ENCODE results near the gene TGM6. TPM values are rescaled to one million over a fixed set of nuclear protein-coding genes. Genes with fewer than 3 reads are reported as not detected.

TGM6 gene
- polyA plus RNA-seq, 1 donor (not counting 4 experiments of a cell fraction or from before 2014, with no cell fraction given), result not detected

DNA sequence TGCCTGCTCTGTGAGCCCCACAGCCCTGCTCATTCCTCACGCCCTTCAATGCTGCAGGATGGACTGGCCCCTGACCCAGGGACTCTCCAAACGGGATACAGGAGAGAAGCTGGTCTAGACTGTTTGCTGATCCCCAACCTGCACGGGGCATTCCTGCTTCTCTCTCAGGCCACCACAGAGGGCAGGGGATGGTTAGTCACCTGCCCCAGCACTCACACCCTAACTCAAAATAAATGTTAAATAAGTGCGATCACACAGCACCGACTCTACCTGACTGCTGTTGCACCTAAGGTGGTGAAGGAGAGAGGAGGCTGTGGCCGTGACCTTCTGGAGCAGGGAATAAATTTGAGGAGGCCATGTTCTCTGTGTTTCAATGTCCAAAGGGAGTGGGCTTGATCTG, 39.9 kb upstream of the TGM6 start:
- no peak overlapping the region for H3K27ac ChIP-seq (ENCODE audit: control insufficient read depth, insufficient read depth, low read length)
- no peak for DNase-seq (ENCODE audit: low read depth, low spot score)
- FAIRE-seq, result no peak
- no peaks in the 10 kb centered on the region for H4K20me1 ChIP-seq (ENCODE audit: control insufficient read depth, extremely low read depth, insufficient read depth, low read length)
- H3K4me3 ChIP-seq (ENCODE audit: control insufficient read depth in 2 of 3, extremely low read depth in 1 of 3, insufficient read depth in 2 of 3, low read depth in 1 of 3, low read length in 3 of 3), result no peak overlapping the region
- no peak for TF ChIP-seq EZH2 (IDR thresholded peaks at IDR 0.05; ENCODE audit: low read length)
- TF ChIP-seq, protein P1, sequence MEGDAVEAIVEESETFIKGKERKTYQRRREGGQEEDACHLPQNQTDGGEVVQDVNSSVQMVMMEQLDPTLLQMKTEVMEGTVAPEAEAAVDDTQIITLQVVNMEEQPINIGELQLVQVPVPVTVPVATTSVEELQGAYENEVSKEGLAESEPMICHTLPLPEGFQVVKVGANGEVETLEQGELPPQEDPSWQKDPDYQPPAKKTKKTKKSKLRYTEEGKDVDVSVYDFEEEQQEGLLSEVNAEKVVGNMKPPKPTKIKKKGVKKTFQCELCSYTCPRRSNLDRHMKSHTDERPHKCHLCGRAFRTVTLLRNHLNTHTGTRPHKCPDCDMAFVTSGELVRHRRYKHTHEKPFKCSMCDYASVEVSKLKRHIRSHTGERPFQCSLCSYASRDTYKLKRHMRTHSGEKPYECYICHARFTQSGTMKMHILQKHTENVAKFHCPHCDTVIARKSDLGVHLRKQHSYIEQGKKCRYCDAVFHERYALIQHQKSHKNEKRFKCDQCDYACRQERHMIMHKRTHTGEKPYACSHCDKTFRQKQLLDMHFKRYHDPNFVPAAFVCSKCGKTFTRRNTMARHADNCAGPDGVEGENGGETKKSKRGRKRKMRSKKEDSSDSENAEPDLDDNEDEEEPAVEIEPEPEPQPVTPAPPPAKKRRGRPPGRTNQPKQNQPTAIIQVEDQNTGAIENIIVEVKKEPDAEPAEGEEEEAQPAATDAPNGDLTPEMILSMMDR (optimal IDR thresholded peaks at IDR 0.05 in 1 of 3, IDR thresholded peaks at IDR 0.05 in 1 of 3, conservative IDR thresholded peaks at IDR 0.05 in 1 of 3; ENCODE audit: extremely low read depth in 1 of 3, insufficient read depth in 2 of 3, low read length in 3 of 3), result no peak
- H3K4me1 ChIP-seq (ENCODE audit: control insufficient read depth, extremely low read depth, insufficient read depth, low read length), result no peaks in the 10 kb centered on the region
- no peaks in the 10 kb centered on the region for H3K9me3 ChIP-seq (ENCODE audit: control insufficient read depth, low read depth, low read length)
- no peak overlapping the region for H3K4me2 ChIP-seq (ENCODE audit: control insufficient read depth, extremely low read depth, insufficient read depth, low read depth, low read length)
- no peaks in the 10 kb centered on the region for H3K36me3 ChIP-seq (ENCODE audit: control insufficient read depth in 2 of 2, extremely low read depth in 1 of 2, insufficient read depth in 2 of 2, low read length in 2 of 2)
- H2AFZ ChIP-seq (ENCODE audit: control insufficient read depth, low read length), result no peak overlapping the region
- no peak overlapping the region for H3K9ac ChIP-seq (ENCODE audit: control insufficient read depth, extremely low read depth, insufficient read depth, low read length)
- peaks cover 8% of the 10 kb centered on the region for H3K27me3 ChIP-seq (ENCODE audit: control insufficient read depth, extremely low read depth, insufficient read depth, low read length)
- dilution Hi-C loops (cut with MboI; ENCODE audit: extremely low pct_ligation_motif_present, low sequenced_read_pairs), result no loop called here
- no peaks in the 10 kb centered on the region for H3K9me1 ChIP-seq (ENCODE audit: control insufficient read depth, extremely low read depth, insufficient read depth, low read length)
- no peaks in the 10 kb centered on the region for H3K79me2 ChIP-seq (ENCODE audit: control insufficient read depth, insufficient read depth, low read length)

DNA sequence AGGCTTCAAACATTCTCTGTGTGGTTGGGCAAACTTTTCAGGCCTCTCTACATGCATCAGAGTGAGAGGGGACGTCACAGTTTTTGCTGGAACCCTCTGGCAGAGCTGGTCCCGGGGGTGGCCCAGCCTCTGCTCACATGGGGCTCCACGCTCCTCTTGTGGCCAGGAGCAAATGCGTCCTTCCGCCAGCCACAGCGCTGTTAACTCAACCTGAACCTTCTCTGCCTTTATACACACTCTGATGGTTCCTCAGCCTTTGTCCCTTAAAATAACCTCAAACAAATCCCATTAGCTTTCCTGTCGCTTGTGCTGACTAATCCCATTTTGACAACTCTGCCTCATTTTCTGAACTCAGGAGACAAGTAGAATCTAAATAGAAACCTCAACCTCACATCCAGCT, 39.4 kb upstream of the TGM6 start:
- no peak overlapping the region for H3K4me3 ChIP-seq (ENCODE audit: control insufficient read depth in 2 of 3, extremely low read depth in 1 of 3, insufficient read depth in 2 of 3, low read depth in 1 of 3, low read length in 3 of 3)
- no peak overlapping the region for H3K9ac ChIP-seq (ENCODE audit: control insufficient read depth, extremely low read depth, insufficient read depth, low read length)
- H3K36me3 ChIP-seq (ENCODE audit: control insufficient read depth in 2 of 2, extremely low read depth in 1 of 2, insufficient read depth in 2 of 2, low read length in 2 of 2), result no peaks in the 10 kb centered on the region
- no peaks in the 10 kb centered on the region for H3K9me3 ChIP-seq (ENCODE audit: control insufficient read depth, low read depth, low read length)
- no peak for TF ChIP-seq EZH2 (IDR thresholded peaks at IDR 0.05; ENCODE audit: low read length)
- TF ChIP-seq, protein P1 (optimal IDR thresholded peaks at IDR 0.05 in 1 of 3, IDR thresholded peaks at IDR 0.05 in 1 of 3, conservative IDR thresholded peaks at IDR 0.05 in 1 of 3; ENCODE audit: extremely low read depth in 1 of 3, insufficient read depth in 2 of 3, low read length in 3 of 3), result no peak
- H3K27me3 ChIP-seq (ENCODE audit: control insufficient read depth, extremely low read depth, insufficient read depth, low read length), result peaks cover 5% of the 10 kb centered on the region
- H3K79me2 ChIP-seq (ENCODE audit: control insufficient read depth, insufficient read depth, low read length), result no peaks in the 10 kb centered on the region
- H3K4me1 ChIP-seq (ENCODE audit: control insufficient read depth, extremely low read depth, insufficient read depth, low read length), result no peaks in the 10 kb centered on the region
- no peak overlapping the region for H3K4me2 ChIP-seq (ENCODE audit: control insufficient read depth, extremely low read depth, insufficient read depth, low read depth, low read length)
- no peak overlapping the region for H3K27ac ChIP-seq (ENCODE audit: control insufficient read depth, insufficient read depth, low read length)
- no peaks in the 10 kb centered on the region for H3K9me1 ChIP-seq (ENCODE audit: control insufficient read depth, extremely low read depth, insufficient read depth, low read length)
- no peak for DNase-seq (ENCODE audit: low read depth, low spot score)
- no peak for FAIRE-seq
- H2AFZ ChIP-seq (ENCODE audit: control insufficient read depth, low read length), result no peak overlapping the region
- dilution Hi-C loops (cut with MboI; ENCODE audit: extremely low pct_ligation_motif_present, low sequenced_read_pairs), result no loop called here
- H4K20me1 ChIP-seq (ENCODE audit: control insufficient read depth, extremely low read depth, insufficient read depth, low read length), result no peaks in the 10 kb centered on the region

Measured in keratinocyte (primary cell).